ENCODE measurements around the gene SAMD11.

SAMD11 gene

GRCh38 chr1:992362-992761 is 68.6 kb downstream of the SAMD11 start:
- no peak for DNase-seq

- DNase-seq: no peak
These were observed 69.8 kb downstream of the SAMD11 start for GRCh38 chr1:993379-993995.
